Spleen (tissue), 11 donors: ENCODE measurements around the gene PARD3B. TPM values are rescaled to one million over a fixed set of nuclear protein-coding genes. Genes with fewer than 3 reads are reported as not detected.

Source experiments
- DNase-seq: peaks from one replicate; pipeline ENCODE4 v3.0.0-alpha.2; 2020
- H3K27ac ChIP-seq, 8 donors: fragments of 200-600 bp; sonication (generic) in 7 of 8; 1 replicate in 4 of 8; 2 replicates in 4 of 8; pipeline versions ENCODE4 v1.5.0 to v1.8.0; 2016 to 2021; ENCODE audit warnings: inconsistent platforms in 4 of 8, mild to moderate bottlenecking in 4 of 8, moderate library complexity in 1 of 8
- H3K27me3 ChIP-seq, 7 donors: fragments of 200-600 bp; sonication (generic) in 6 of 7; replicated peaks in 1 of 7; 1 replicate in 4 of 7; 2 replicates in 3 of 7; pipeline versions ENCODE4 v1.5.0 to v1.8.0; 2016 to 2021; ENCODE audit warnings: inconsistent platforms in 3 of 7, mild to moderate bottlenecking in 1 of 7
- H3K36me3 ChIP-seq, 6 donors: fragments of 200-600 bp; sonication (generic) in 5 of 6; 1 replicate in 4 of 6; 2 replicates in 2 of 6; pipeline versions ENCODE4 v1.5.0 to v1.8.0; 2016 to 2021; ENCODE audit warnings: inconsistent platforms in 2 of 6
- H3K4me1 ChIP-seq, 6 donors: fragments of 200-600 bp; sonication (generic) in 5 of 6; 1 replicate in 3 of 6; 2 replicates in 3 of 6; pipeline versions ENCODE4 v1.5.0 to v1.8.0; 2016 to 2021; ENCODE audit warnings: inconsistent platforms in 3 of 6
- H3K4me3 ChIP-seq, 8 donors: fragments of 200-600 bp; sonication (generic) in 7 of 8; 1 replicate in 4 of 8; 2 replicates in 4 of 8; pipeline versions ENCODE4 v1.5.0 to v1.8.0; 2016 to 2021; ENCODE audit warnings: inconsistent platforms in 4 of 8, mild to moderate bottlenecking in 4 of 8, moderate library complexity in 2 of 8
- H3K9me3 ChIP-seq, 8 donors: fragments of 200-600 bp; sonication (generic) in 7 of 8; 1 replicate in 4 of 8; 2 replicates in 4 of 8; pipeline versions ENCODE4 v1.5.0 to v1.8.0; 2016 to 2021; ENCODE audit warnings: inconsistent platforms in 4 of 8
- CTCF ChIP-seq, 11 experiments: fragments of 200-600 bp in 7 of 11; fragments of 450-650 bp in 4 of 11; sonication (generic) in 4 of 11; IDR thresholded peaks in 8 of 11; conservative IDR thresholded peaks in 3 of 11; 1 replicate in 7 of 11; 2 replicates in 4 of 11; pipeline versions ENCODE4 v1.4.0 to v1.8.0; 2016 to 2021; ENCODE audit warnings: antibody characterized with exemption in 11 of 11, inconsistent platforms in 4 of 11, mild to moderate bottlenecking in 1 of 11
- POLR2A ChIP-seq, 3 donors: fragments of 450-650 bp; IDR thresholded peaks; one replicate each; pipeline ENCODE4 v1.5.1; 2017; ENCODE audit warnings: antibody characterized with exemption in 3 of 3, mild to moderate bottlenecking in 1 of 3
- POLR2AphosphoS5 ChIP-seq, 3 donors: sonication (generic); formaldehyde crosslinking; IDR thresholded peaks; one replicate each; pipeline ENCODE4 v1.5.1; 2017; ENCODE audit warnings: antibody characterized with exemption in 3 of 3
- WGBS, 5 donors: extraction: QIAGEN DNeasy Blood & Tissue Kit in 3 of 5; methylation state at CpG; one replicate each; pipeline versions ENCODE4 v1.1.5 to v1.1.7; 2013 to 2018; 5-methylcytosine and 5-hydroxymethylcytosine counted together
- intact Hi-C: fragments of 100-400 bp; cut with DNase I; formaldehyde crosslinking; loops from one replicate; pipeline ENCODE4 v1.15.0; 2023; ENCODE audit warnings: low total_unique reads
- polyA plus RNA-seq, 3 donors: library from polyadenylated mRNA; stranded (reverse); fragments of 200-250 nt; gene quantifications; one replicate each; pipeline ENCODE4 v1.2.1, GENCODE V29; 2013
- total RNA-seq, 7 donors: library from RNA; depleted of rRNA in 3 of 7; stranded (reverse); fragments of >200 nt in 3 of 7; fragmentation: NEBNext Ultra II Directional in 4 of 7; extraction: Animal tissue kit (Norgen Biotek cat#: 25700) in 4 of 7; gene quantifications; one replicate each; pipeline versions ENCODE4 v1.1.0 to v1.2.1, GENCODE V29; 2016 to 2021
- donor health status: healthy with polysubstance abuse.
- donor health status: DM: no; HTN: no; CAD: no; lungs with moderate emphysema.
- donor health status: DM: no; HTN: no; CAD: no.
- donor health status: Bipolar disorder and iron deficiency.
- donor health status: healthy.
- donor health status: DM: no; HTN: no; CAD: no.
- donor health status: DM: yes; HTN: yes; CAD: no.

PARD3B gene
- total and polyA plus RNA-seq, 10 donors: 0.85 to 27.8 (median 14.7) TPM

- H3K36me3 ChIP-seq: no peaks in the 10 kb centered on the region
- H3K27me3 ChIP-seq: no peaks in the 10 kb centered on the region
- no peaks in the 10 kb centered on the region for H3K4me1 ChIP-seq
- intact Hi-C loops: no loop called here
- 65 to 83% (median 75%) methylated on average over 7 of the region's 7 CpGs for WGBS, 5 donors
- peaks cover 0 to 3% (median 0%) of the 10 kb centered on the region in 8 donors for H3K9me3 ChIP-seq
- no peak for TF ChIP-seq POLR2AphosphoS5 (IDR thresholded peaks at IDR 0.05)
- no peak for TF ChIP-seq CTCF (IDR thresholded peaks at IDR 0.05 in 8 of 11, conservative IDR thresholded peaks at IDR 0.05 in 3 of 11)
- TF ChIP-seq POLR2A (IDR thresholded peaks at IDR 0.05): no peak
- no peak for DNase-seq
- no peak overlapping the region for H3K27ac ChIP-seq
- no peak overlapping the region for H3K4me3 ChIP-seq
These were observed 956.6 kb downstream of the PARD3B start for GRCh38 chr2:205501826-205502225.

- H3K4me1 ChIP-seq: no peaks in the 10 kb centered on the region
- DNase-seq: no peak
- no peaks in the 10 kb centered on the region for H3K27me3 ChIP-seq
- H3K9me3 ChIP-seq: peaks cover 0 to 3% (median 0%) of the 10 kb centered on the region in 8 donors
- WGBS, 5 donors: 90 to 98% (median 94%) methylated on average over 2 of the region's 2 CpGs
- intact Hi-C loops: no loop called here
- H3K27ac ChIP-seq: no peak overlapping the region
- H3K4me3 ChIP-seq: no peak overlapping the region
- TF ChIP-seq POLR2AphosphoS5 (IDR thresholded peaks at IDR 0.05): no peak
- no peak for TF ChIP-seq CTCF (IDR thresholded peaks at IDR 0.05 in 8 of 11, conservative IDR thresholded peaks at IDR 0.05 in 3 of 11)
- TF ChIP-seq POLR2A (IDR thresholded peaks at IDR 0.05): no peak
- no peaks in the 10 kb centered on the region for H3K36me3 ChIP-seq
These were observed 960.1 kb downstream of the PARD3B start for GRCh38 chr2:205505371-205505770.

GRCh38 chr2:205509655-205510054 is 964.4 kb downstream of the PARD3B start:
- no peaks in the 10 kb centered on the region for H3K27me3 ChIP-seq
- peaks cover 0 to 3% (median 0%) of the 10 kb centered on the region in 6 donors for H3K4me1 ChIP-seq
- TF ChIP-seq POLR2AphosphoS5 (IDR thresholded peaks at IDR 0.05): no peak
- no peak for TF ChIP-seq POLR2A (IDR thresholded peaks at IDR 0.05)
- no peak for TF ChIP-seq CTCF (IDR thresholded peaks at IDR 0.05 in 8 of 11, conservative IDR thresholded peaks at IDR 0.05 in 3 of 11)
- WGBS, 5 donors: 84 to 98% (median 91%) methylated on average over 4 of the region's 4 CpGs
- H3K4me3 ChIP-seq: no peak overlapping the region
- intact Hi-C loops: no loop called here
- H3K27ac ChIP-seq: no peak overlapping the region
- DNase-seq: no peak
- H3K36me3 ChIP-seq: no peaks in the 10 kb centered on the region
- no peaks in the 10 kb centered on the region for H3K9me3 ChIP-seq

- no peak for DNase-seq
- Histone ChIP-seq H3K36me3 (no peaks in the 10 kb centered on the region), H3K4me1 (peaks cover 0 to 3% (median 0%) of the 10 kb centered on the region in 6 donors), H3K27me3 (no peaks in the 10 kb centered on the region), H3K27ac (no peak overlapping the region), H3K4me3 (no peak overlapping the region), H3K9me3 (peaks cover 0 to under 1% (median 0%) of the 10 kb centered on the region in 8 donors)
- intact Hi-C loops: no loop called here
- WGBS, 5 donors: 73 to 92% (median 83%) methylated on average over 2 of the region's 2 CpGs
- TF ChIP-seq CTCF (IDR thresholded peaks at IDR 0.05 in 8 of 11, conservative IDR thresholded peaks at IDR 0.05 in 3 of 11) (no peak), POLR2A (IDR thresholded peaks at IDR 0.05) (no peak), POLR2AphosphoS5 (IDR thresholded peaks at IDR 0.05) (no peak)
These were observed 965.1 kb downstream of the PARD3B start for GRCh38 chr2:205510345-205510744.
